OCI-LY1 (cell line): ENCODE data around the gene PCBP2.
"Not testable (repeated sequence)": the region's sequence is repeated elsewhere in the genome, so short reads cannot be mapped to it uniquely, and the experiment has no call there.

Experiments
- H2AFZ ChIP-seq: fragments of 200-600 bp; sonication (generic), shearing (Covaris generic); 2 replicates; pipeline ENCODE4 v1.6.0; 2014; ENCODE audit warnings: antibody characterized with exemption, mild to moderate bottlenecking, low read length
- H3F3A ChIP-seq: fragments of 200-600 bp; sonication (generic), shearing (Covaris generic); 2 replicates; pipeline ENCODE4 v1.6.0; 2014; ENCODE audit warnings: mild to moderate bottlenecking, antibody characterized with exemption, low read length, moderate library complexity; ENCODE audit not compliant: insufficient read depth
- H3K27ac ChIP-seq: fragments of 200-600 bp; sonication (generic); 2 replicates; pipeline ENCODE4 v1.5.1; 2014; ENCODE audit warnings: low read length, mixed run types, mild to moderate bottlenecking, low read depth; ENCODE audit not compliant: poor library complexity, severe bottlenecking
- H3K27me3 ChIP-seq: fragments of 200-600 bp; sonication (generic); 2 replicates; pipeline ENCODE4 v1.6.0; 2014; ENCODE audit warnings: antibody characterized with exemption, mild to moderate bottlenecking, low read length, moderate library complexity; ENCODE audit not compliant: insufficient read depth
- H3K36me3 ChIP-seq: fragments of 200-600 bp; sonication (generic); 2 replicates; pipeline ENCODE4 v1.6.1; 2014; ENCODE audit warnings: mild to moderate bottlenecking, antibody characterized with exemption, low read length, moderate library complexity, mixed read lengths; ENCODE audit not compliant: insufficient read depth
- H3K4me1 ChIP-seq: fragments of 200-600 bp; sonication (generic); 2 replicates; pipeline ENCODE4 v1.5.1; 2014; ENCODE audit warnings: mild to moderate bottlenecking, low read length, moderate library complexity; ENCODE audit not compliant: insufficient read depth, severe bottlenecking
- H3K4me2 ChIP-seq: fragments of 200-600 bp; sonication (generic), shearing (Covaris generic); 2 replicates; pipeline ENCODE4 v1.6.1; 2014; ENCODE audit warnings: low read length
- H3K4me3 ChIP-seq: fragments of 200-600 bp; sonication (generic); 2 replicates; pipeline ENCODE4 v1.5.1; 2014; ENCODE audit warnings: low read length, low read depth, mild to moderate bottlenecking, mixed read lengths; ENCODE audit not compliant: poor library complexity, severe bottlenecking
- H3K79me2 ChIP-seq: fragments of 200-600 bp; shearing (Covaris generic); 2 replicates; pipeline ENCODE4 v1.6.1; 2016; ENCODE audit warnings: mixed run types, low read length, mixed read lengths; ENCODE audit not compliant: insufficient read depth
- H3K9ac ChIP-seq: fragments of 200-600 bp; sonication (generic), shearing (Covaris generic); 2 replicates; pipeline ENCODE4 v1.6.1; 2014; ENCODE audit warnings: mild to moderate bottlenecking, low read length, mixed read lengths
- H3K9me2 ChIP-seq: fragments of 200-600 bp; sonication (generic), shearing (Covaris generic); 2 replicates; pipeline ENCODE4 v1.6.1; 2014; ENCODE audit warnings: low read depth, mild to moderate bottlenecking, low read length, mixed read lengths
- H3K9me3 ChIP-seq: fragments of 200-600 bp; shearing (Covaris generic); 2 replicates; pipeline ENCODE4 v1.6.1; 2014; ENCODE audit warnings: low read length, mixed read lengths
- H4K20me1 ChIP-seq: fragments of 200-600 bp; sonication (generic), shearing (Covaris generic); 2 replicates; pipeline ENCODE4 v1.6.0; 2016; ENCODE audit warnings: mild to moderate bottlenecking, low read length; ENCODE audit not compliant: insufficient read depth
- CTCF ChIP-seq: fragments of 200-600 bp; sonication (generic), shearing (Covaris generic); IDR thresholded peaks from 2 replicates; pipeline ENCODE4 v1.5.1; 2017; ENCODE audit warnings: mild to moderate bottlenecking, antibody characterized with exemption, low read length, moderate library complexity, mixed read lengths
- EZH2 ChIP-seq: fragments of 200-600 bp; sonication (generic), shearing (Covaris generic); IDR thresholded peaks from 2 replicates; pipeline ENCODE4 v1.8.0; 2017; ENCODE audit warnings: borderline replicate concordance, mixed run types, mild to moderate bottlenecking, antibody characterized with exemption, low read length, moderate library complexity, mixed read lengths

PCBP2 gene

GRCh38 chr12:53428741-53429140 lies 23.2 kb upstream of the PCBP2 start:
- Histone ChIP-seq H3K4me3 (no peak overlapping the region), H3K27me3 (no peaks in the 10 kb centered on the region), H3K4me2 (no peak overlapping the region), H3K9me3 (no peaks in the 10 kb centered on the region), H3K9ac (no peak overlapping the region), H3K27ac (no peak overlapping the region), H3K36me3 (no peaks in the 10 kb centered on the region; the same call in 1 of the 2 replicates), H3K9me2 (no peaks in the 10 kb centered on the region), H3K4me1 (no peaks in the 10 kb centered on the region), H2AFZ (no peak overlapping the region), H4K20me1 (no peaks in the 10 kb centered on the region), H3F3A (no peaks in the 10 kb centered on the region), H3K79me2 (no peaks in the 10 kb centered on the region)
- no peak for TF ChIP-seq EZH2
- no peak for TF ChIP-seq CTCF

- Histone ChIP-seq H3K9ac (no peak overlapping the region), H3F3A (no peaks in the 10 kb centered on the region), H2AFZ (no peak overlapping the region), H3K4me2 (no peak overlapping the region), H3K4me1 (no peaks in the 10 kb centered on the region), H3K9me2 (no peaks in the 10 kb centered on the region), H3K36me3 (no peaks in the 10 kb centered on the region; the same call in 1 of the 2 replicates), H3K79me2 (no peaks in the 10 kb centered on the region), H3K4me3 (no peak overlapping the region), H3K27me3 (no peaks in the 10 kb centered on the region), H3K27ac (no peak overlapping the region), H3K9me3 (no peaks in the 10 kb centered on the region), H4K20me1 (no peaks in the 10 kb centered on the region)
- TF ChIP-seq CTCF, result no peak
- no peak for TF ChIP-seq EZH2
Measured at GRCh38 chr12:53430116-53430515, 21.8 kb upstream of the PCBP2 start.

- H3K79me2 ChIP-seq, result no peaks in the 10 kb centered on the region
- no peak overlapping the region for H3K9ac ChIP-seq
- H3K27me3 ChIP-seq, result no peaks in the 10 kb centered on the region
- H4K20me1 ChIP-seq, result no peaks in the 10 kb centered on the region
- no peak for TF ChIP-seq EZH2
- TF ChIP-seq CTCF, result no peak
- H2AFZ ChIP-seq, result no peak overlapping the region
- no peaks in the 10 kb centered on the region for H3K9me2 ChIP-seq
- H3K9me3 ChIP-seq, result no peaks in the 10 kb centered on the region
- no peak overlapping the region for H3K4me3 ChIP-seq
- H3K4me1 ChIP-seq, result no peaks in the 10 kb centered on the region
- H3K27ac ChIP-seq, result no peak overlapping the region
- no peaks in the 10 kb centered on the region; the same call in 1 of the 2 replicates for H3K36me3 ChIP-seq
- no peaks in the 10 kb centered on the region for H3F3A ChIP-seq
- H3K4me2 ChIP-seq, result no peak overlapping the region
Measured at GRCh38 chr12:53431187-53431586, 20.7 kb upstream of the PCBP2 start.

- H3K27me3 ChIP-seq, H3K9ac ChIP-seq, H3K36me3 ChIP-seq, H3K79me2 ChIP-seq, H2AFZ ChIP-seq, H3K27ac ChIP-seq, H3K9me2 ChIP-seq, H3K4me2 ChIP-seq, H3K4me3 ChIP-seq, H3K9me3 ChIP-seq, H4K20me1 ChIP-seq, H3F3A ChIP-seq, H3K4me1 ChIP-seq: not testable (repeated sequence)
Measured at GRCh38 chr12:53435326-53435725, 16.6 kb upstream of the PCBP2 start.

- not testable (repeated sequence) for H3K9me3 ChIP-seq, H3K27ac ChIP-seq, H2AFZ ChIP-seq, H4K20me1 ChIP-seq, H3K4me3 ChIP-seq, H3K9ac ChIP-seq, H3K9me2 ChIP-seq, H3F3A ChIP-seq, H3K4me2 ChIP-seq, H3K27me3 ChIP-seq
- Histone ChIP-seq H3K36me3 (peaks cover 17% of the 10 kb centered on the region), H3K79me2 (peaks cover 14% of the 10 kb centered on the region), H3K4me1 (peaks cover 26% of the 10 kb centered on the region)
Measured at GRCh38 chr12:53439582-53439981, 12.3 kb upstream of the PCBP2 start.
